MM.1S (cell line): Measurements from ENCODE around the gene TSHZ2.

Experiments used
- DNase-seq: peaks from one replicate; pipeline ENCODE4 v3.0.0-alpha.2; 2015
- H2AFZ ChIP-seq: fragments of 300-600 bp; sonication (generic); 2 replicates; pipeline ENCODE4 v1.6.0; 2016; ENCODE audit warnings: antibody characterized with exemption, low read length
- H3F3A ChIP-seq: fragments of 300-600 bp; sonication (generic); 2 replicates; pipeline ENCODE4 v1.6.1; 2016; ENCODE audit warnings: mild to moderate bottlenecking, antibody characterized with exemption, low read length, moderate library complexity, mixed read lengths; ENCODE audit not compliant: insufficient read depth
- H3K27ac ChIP-seq: fragments of 300-600 bp; sonication (generic); 2 replicates; pipeline ENCODE4 v1.5.1; 2016; ENCODE audit warnings: mild to moderate bottlenecking, low read length
- H3K27me3 ChIP-seq: fragments of 300-600 bp; sonication (generic); replicated peaks from 2 replicates; pipeline ENCODE4 v1.6.0; 2016; ENCODE audit warnings: low read length; ENCODE audit not compliant: insufficient read depth
- H3K36me3 ChIP-seq: fragments of 300-600 bp; sonication (generic); replicated peaks from 2 replicates; pipeline ENCODE4 v1.6.1; 2016; ENCODE audit warnings: mild to moderate bottlenecking, low read length, mixed read lengths; ENCODE audit not compliant: insufficient read depth
- H3K4me1 ChIP-seq: fragments of 300-600 bp; sonication (generic); 2 replicates; pipeline ENCODE4 v1.6.1; 2016; ENCODE audit warnings: low read length, mixed read lengths
- H3K4me2 ChIP-seq: fragments of 300-600 bp; sonication (generic); 2 replicates; pipeline ENCODE4 v1.6.0; 2016; ENCODE audit warnings: low read depth, low read length
- H3K4me3 ChIP-seq: fragments of 300-600 bp; sonication (generic); 2 replicates; pipeline ENCODE4 v1.5.1; 2016; ENCODE audit warnings: low read length, mixed read lengths
- H3K79me2 ChIP-seq: fragments of 300-600 bp; sonication (generic); 2 replicates; pipeline ENCODE4 v1.6.1; 2016; ENCODE audit warnings: mixed run types, low read length, mixed read lengths
- H3K9ac ChIP-seq: fragments of 300-600 bp; sonication (generic); 2 replicates; pipeline ENCODE4 v1.6.1; 2016; ENCODE audit warnings: low read length, mixed read lengths
- H3K9me2 ChIP-seq: fragments of 300-600 bp; sonication (generic); replicated peaks from 2 replicates; pipeline ENCODE4 v1.6.1; 2016; ENCODE audit warnings: mild to moderate bottlenecking, low read length, mixed read lengths; ENCODE audit not compliant: insufficient read depth
- H3K9me3 ChIP-seq: fragments of 300-600 bp; sonication (generic); replicated peaks from 2 replicates; pipeline ENCODE4 v1.6.1; 2016; ENCODE audit warnings: mild to moderate bottlenecking, low read length, mixed read lengths; ENCODE audit not compliant: insufficient read depth
- H4K20me1 ChIP-seq: fragments of 300-600 bp; sonication (generic); 2 replicates; pipeline ENCODE4 v1.6.1; 2016; ENCODE audit warnings: mild to moderate bottlenecking, low read length, moderate library complexity, mixed read lengths; ENCODE audit not compliant: insufficient read depth
- EZH2 ChIP-seq: fragments of 300-600 bp; sonication (generic); optimal IDR thresholded peaks from 2 replicates; pipeline ENCODE3; 2017; ENCODE audit warnings: low read depth, mild to moderate bottlenecking, antibody characterized with exemption, low read length, mixed read lengths
- EZH2phosphoT487 ChIP-seq: fragments of 300-600 bp; sonication (generic); IDR thresholded peaks from 2 replicates; pipeline ENCODE4 v1.6.1; 2018; ENCODE audit warnings: antibody characterized with exemption, low read length
- TF ChIP-seq, protein P1 (sequence below): fragments of 300-600 bp; sonication (generic); IDR thresholded peaks from 2 replicates; pipeline ENCODE4 v1.5.1; 2016; ENCODE audit warnings: antibody characterized with exemption, low read length, mixed read lengths

Gene TSHZ2

DNA sequence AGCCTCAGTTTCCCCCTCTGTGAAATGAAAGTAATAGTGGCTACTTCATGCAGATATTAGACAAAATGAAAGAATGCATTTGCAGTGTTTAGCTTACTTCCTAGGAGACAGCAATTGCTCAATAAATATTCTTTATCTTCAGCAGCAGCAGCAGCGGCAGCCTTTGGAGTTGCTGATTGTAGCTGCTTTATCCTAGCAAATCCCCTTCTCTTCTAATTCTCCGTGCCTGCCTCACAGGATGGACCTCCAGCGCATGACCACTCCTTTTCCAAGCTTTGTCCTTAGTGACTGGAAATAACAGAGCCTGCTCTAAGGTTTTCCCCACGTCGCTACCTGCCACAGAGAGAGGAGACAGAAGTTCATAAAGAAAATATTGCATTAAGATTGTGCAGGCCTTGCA, 279.8 kb downstream of the TSHZ2 start:
- Histone ChIP-seq H3K4me2 (no peak overlapping the region), H3K27ac (no peak overlapping the region), H4K20me1 (no peaks in the 10 kb centered on the region), H3K27me3 (no peaks in the 10 kb centered on the region), H3F3A (no peaks in the 10 kb centered on the region), H3K36me3 (no peaks in the 10 kb centered on the region), H3K4me1 (no peaks in the 10 kb centered on the region), H2AFZ (no peak overlapping the region), H3K9me2 (no peaks in the 10 kb centered on the region), H3K4me3 (no peak overlapping the region), H3K9ac (no peak overlapping the region), H3K9me3 (no peaks in the 10 kb centered on the region), H3K79me2 (no peaks in the 10 kb centered on the region)
- no peak for DNase-seq
- TF ChIP-seq EZH2, result no peak
- TF ChIP-seq, protein P1, sequence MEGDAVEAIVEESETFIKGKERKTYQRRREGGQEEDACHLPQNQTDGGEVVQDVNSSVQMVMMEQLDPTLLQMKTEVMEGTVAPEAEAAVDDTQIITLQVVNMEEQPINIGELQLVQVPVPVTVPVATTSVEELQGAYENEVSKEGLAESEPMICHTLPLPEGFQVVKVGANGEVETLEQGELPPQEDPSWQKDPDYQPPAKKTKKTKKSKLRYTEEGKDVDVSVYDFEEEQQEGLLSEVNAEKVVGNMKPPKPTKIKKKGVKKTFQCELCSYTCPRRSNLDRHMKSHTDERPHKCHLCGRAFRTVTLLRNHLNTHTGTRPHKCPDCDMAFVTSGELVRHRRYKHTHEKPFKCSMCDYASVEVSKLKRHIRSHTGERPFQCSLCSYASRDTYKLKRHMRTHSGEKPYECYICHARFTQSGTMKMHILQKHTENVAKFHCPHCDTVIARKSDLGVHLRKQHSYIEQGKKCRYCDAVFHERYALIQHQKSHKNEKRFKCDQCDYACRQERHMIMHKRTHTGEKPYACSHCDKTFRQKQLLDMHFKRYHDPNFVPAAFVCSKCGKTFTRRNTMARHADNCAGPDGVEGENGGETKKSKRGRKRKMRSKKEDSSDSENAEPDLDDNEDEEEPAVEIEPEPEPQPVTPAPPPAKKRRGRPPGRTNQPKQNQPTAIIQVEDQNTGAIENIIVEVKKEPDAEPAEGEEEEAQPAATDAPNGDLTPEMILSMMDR, result no peak
- TF ChIP-seq EZH2phosphoT487, result no peak

DNA sequence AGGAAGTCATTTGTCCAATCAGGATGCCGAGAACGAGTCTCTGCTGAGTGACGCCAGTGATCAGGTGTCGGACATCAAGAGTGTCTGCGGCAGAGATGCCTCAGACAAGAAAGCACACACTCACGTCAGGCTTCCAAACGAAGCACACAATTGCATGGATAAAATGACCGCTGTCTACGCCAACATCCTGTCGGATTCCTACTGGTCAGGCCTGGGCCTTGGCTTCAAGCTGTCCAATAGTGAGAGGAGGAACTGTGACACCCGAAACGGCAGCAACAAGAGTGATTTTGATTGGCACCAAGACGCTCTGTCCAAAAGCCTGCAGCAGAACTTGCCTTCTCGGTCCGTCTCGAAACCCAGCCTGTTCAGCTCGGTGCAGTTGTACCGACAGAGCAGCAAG, 281.5 kb downstream of the TSHZ2 start:
- Histone ChIP-seq H3K27ac (no peak overlapping the region), H3K4me2 (no peak overlapping the region), H3K79me2 (no peaks in the 10 kb centered on the region), H4K20me1 (no peaks in the 10 kb centered on the region), H3K4me1 (no peaks in the 10 kb centered on the region), H3K27me3 (no peaks in the 10 kb centered on the region), H3K4me3 (no peak overlapping the region), H3K9me2 (no peaks in the 10 kb centered on the region), H3K36me3 (no peaks in the 10 kb centered on the region), H3K9me3 (no peaks in the 10 kb centered on the region), H3F3A (no peaks in the 10 kb centered on the region), H2AFZ (no peak overlapping the region), H3K9ac (no peak overlapping the region)
- no peak for DNase-seq
- TF ChIP-seq EZH2 (no peak), EZH2phosphoT487 (no peak)
- TF ChIP-seq, protein P1, result no peak

DNA sequence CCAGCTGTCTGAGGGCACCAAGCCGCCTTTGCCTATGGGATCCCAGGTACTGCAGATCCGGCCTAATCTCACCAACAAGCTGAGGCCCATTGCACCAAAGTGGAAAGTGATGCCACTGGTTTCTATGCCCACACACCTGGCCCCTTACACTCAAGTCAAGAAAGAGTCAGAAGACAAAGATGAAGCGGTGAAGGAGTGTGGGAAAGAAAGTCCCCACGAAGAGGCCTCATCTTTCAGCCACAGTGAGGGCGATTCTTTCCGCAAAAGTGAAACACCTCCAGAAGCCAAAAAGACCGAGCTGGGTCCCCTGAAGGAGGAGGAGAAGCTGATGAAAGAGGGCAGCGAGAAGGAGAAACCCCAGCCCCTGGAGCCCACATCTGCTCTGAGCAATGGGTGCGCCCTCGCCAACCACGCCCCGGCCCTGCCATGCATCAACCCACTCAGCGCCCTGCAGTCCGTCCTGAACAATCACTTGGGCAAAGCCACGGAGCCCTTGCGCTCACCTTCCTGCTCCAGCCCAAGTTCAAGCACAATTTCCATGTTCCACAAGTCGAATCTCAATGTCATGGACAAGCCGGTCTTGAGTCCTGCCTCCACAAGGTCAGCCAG, 283.0 kb downstream of the TSHZ2 start:
- Histone ChIP-seq H3F3A (no peaks in the 10 kb centered on the region), H3K9me2 (no peaks in the 10 kb centered on the region), H4K20me1 (no peaks in the 10 kb centered on the region), H3K9ac (no peak overlapping the region), H2AFZ (no peak overlapping the region), H3K9me3 (no peaks in the 10 kb centered on the region), H3K4me3 (no peak overlapping the region), H3K79me2 (no peaks in the 10 kb centered on the region), H3K4me1 (no peaks in the 10 kb centered on the region), H3K27ac (no peak overlapping the region), H3K36me3 (no peaks in the 10 kb centered on the region), H3K4me2 (no peak overlapping the region), H3K27me3 (no peaks in the 10 kb centered on the region)
- TF ChIP-seq EZH2, result no peak
- TF ChIP-seq EZH2phosphoT487, result no peak
- TF ChIP-seq, protein P1, result no peak
- DNase-seq, result no peak
